Endothelial cell of umbilical vein (primary cell): ENCODE results near the gene NCOA5.

Experiments used
- GATA2 ChIP-seq: IDR thresholded peaks from 2 replicates; pipeline ENCODE4 v1.7.0; 2011; ENCODE audit warnings: low read depth, mild to moderate bottlenecking, moderate library complexity, mixed read lengths, low read length; ENCODE audit not compliant: insufficient read length, insufficient read depth
- POLR2A ChIP-seq: IDR thresholded peaks from 2 replicates; pipeline ENCODE4 v1.6.1; 2012; ENCODE audit warnings: low read depth, mild to moderate bottlenecking, control low read depth, low read length
- POLR2AphosphoS5 ChIP-seq: IDR thresholded peaks from 2 replicates; pipeline ENCODE4 v1.6.1; 2012; ENCODE audit warnings: low read depth, mild to moderate bottlenecking, control low read depth, low read length, moderate library complexity; ENCODE audit not compliant: insufficient read depth
- TF ChIP-seq, protein P1 (sequence below), 2 donors: IDR thresholded peaks; 1 replicate in 1 of 2; 2 replicates in 1 of 2; pipeline ENCODE4 v1.5.1; 2011; ENCODE audit warnings: low read length in 2 of 2, mild to moderate bottlenecking in 2 of 2, moderate library complexity in 2 of 2, control low read depth in 1 of 2, inconsistent platforms in 1 of 2, low read depth in 1 of 2; ENCODE audit not compliant: insufficient read depth in 1 of 2; ENCODE audit errors: extremely low read depth in 1 of 2

DNA sequence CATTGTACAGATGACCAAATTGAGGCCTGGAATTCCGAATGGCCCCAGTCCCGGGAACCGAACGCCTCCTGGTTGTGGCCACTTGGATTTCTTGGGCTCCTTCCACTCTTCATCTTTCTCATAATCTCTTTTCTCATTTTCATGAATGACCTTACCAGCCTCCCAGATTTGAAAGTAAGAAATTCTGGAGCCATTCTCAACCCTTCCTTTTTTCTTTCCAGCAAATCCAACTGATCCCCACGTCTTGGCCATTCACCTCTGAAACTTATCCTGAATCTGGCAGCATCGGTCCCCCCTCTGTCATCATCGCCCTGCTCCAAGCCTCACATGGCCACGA is 66.6 kb downstream of the NCOA5 start:
- TF ChIP-seq POLR2A (no peak), POLR2AphosphoS5 (no peak), GATA2 (no peak)
- TF ChIP-seq, protein P1, sequence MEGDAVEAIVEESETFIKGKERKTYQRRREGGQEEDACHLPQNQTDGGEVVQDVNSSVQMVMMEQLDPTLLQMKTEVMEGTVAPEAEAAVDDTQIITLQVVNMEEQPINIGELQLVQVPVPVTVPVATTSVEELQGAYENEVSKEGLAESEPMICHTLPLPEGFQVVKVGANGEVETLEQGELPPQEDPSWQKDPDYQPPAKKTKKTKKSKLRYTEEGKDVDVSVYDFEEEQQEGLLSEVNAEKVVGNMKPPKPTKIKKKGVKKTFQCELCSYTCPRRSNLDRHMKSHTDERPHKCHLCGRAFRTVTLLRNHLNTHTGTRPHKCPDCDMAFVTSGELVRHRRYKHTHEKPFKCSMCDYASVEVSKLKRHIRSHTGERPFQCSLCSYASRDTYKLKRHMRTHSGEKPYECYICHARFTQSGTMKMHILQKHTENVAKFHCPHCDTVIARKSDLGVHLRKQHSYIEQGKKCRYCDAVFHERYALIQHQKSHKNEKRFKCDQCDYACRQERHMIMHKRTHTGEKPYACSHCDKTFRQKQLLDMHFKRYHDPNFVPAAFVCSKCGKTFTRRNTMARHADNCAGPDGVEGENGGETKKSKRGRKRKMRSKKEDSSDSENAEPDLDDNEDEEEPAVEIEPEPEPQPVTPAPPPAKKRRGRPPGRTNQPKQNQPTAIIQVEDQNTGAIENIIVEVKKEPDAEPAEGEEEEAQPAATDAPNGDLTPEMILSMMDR (IDR thresholded peaks at IDR 0.05; ENCODE audit: extremely low read depth in 1 of 2, insufficient read depth in 1 of 2, low read depth in 1 of 2, low read length in 2 of 2), result no peak
